Measurements from ENCODE around the gene MAMDC4. TPM values are rescaled to one million over a fixed set of nuclear protein-coding genes. Genes with fewer than 3 reads are reported as not detected.
A peak's percentile ranks its signal among the peaks of the same experiment; 100 is the strongest.
"Not testable (repeated sequence)": the region's sequence is repeated elsewhere in the genome, so short reads cannot be mapped to it uniquely, and the experiment has no call there.

MAMDC4 gene
- total RNA-seq, 2 donors from 2014 or later, result 6.8 to 15.4 TPM

DNA sequence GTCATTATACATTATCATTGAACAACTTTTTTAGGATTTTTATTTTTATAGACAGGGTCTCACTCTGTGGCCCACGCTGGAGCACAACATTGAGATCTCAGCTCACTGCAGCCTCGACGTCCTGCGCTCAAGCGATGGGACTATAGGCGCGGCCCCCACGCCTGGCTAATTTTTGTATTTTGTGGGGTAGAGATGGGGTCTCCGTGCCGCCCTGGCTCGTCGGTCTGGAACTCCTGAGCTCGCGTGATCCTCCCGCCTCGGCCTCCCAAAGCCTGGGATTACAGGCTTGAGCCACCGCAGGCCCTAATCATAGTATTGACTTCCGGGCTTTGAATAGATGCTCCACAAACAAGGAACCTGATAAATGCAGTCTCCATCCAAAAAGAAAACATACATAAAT lies 15.3 kb downstream of the MAMDC4 start:
- peaks cover 35% of the 10 kb centered on the region for H3K36me3 Mint-ChIP-seq (ENCODE audit: low read depth)
- Histone ChIP-seq H3K9me3 (ENCODE audit: control insufficient read depth, low read length) (peaks cover 36% of the 10 kb centered on the region), H3K4me1 (ENCODE audit: control insufficient read depth, insufficient read depth, low read length) (no peaks in the 10 kb centered on the region), H3K36me3 (ENCODE audit: control insufficient read depth, insufficient read depth, low read length) (peaks cover 20% of the 10 kb centered on the region), H3K27me3 (ENCODE audit: control insufficient read depth, insufficient read depth, low read length, poor library complexity, severe bottlenecking) (no peaks in the 10 kb centered on the region), H3K4me3 (ENCODE audit: low read length) (peak overlapping the region; percentile 56), H3K27ac (ENCODE audit: low read depth, low read length) (no peak overlapping the region), H3K9ac (ENCODE audit: extremely low read depth, low read length, poor library complexity, severe bottlenecking) (no peak overlapping the region)
- peaks cover 53% of the 10 kb centered on the region for H3K9me3 Mint-ChIP-seq
- TF ChIP-seq, protein P1, sequence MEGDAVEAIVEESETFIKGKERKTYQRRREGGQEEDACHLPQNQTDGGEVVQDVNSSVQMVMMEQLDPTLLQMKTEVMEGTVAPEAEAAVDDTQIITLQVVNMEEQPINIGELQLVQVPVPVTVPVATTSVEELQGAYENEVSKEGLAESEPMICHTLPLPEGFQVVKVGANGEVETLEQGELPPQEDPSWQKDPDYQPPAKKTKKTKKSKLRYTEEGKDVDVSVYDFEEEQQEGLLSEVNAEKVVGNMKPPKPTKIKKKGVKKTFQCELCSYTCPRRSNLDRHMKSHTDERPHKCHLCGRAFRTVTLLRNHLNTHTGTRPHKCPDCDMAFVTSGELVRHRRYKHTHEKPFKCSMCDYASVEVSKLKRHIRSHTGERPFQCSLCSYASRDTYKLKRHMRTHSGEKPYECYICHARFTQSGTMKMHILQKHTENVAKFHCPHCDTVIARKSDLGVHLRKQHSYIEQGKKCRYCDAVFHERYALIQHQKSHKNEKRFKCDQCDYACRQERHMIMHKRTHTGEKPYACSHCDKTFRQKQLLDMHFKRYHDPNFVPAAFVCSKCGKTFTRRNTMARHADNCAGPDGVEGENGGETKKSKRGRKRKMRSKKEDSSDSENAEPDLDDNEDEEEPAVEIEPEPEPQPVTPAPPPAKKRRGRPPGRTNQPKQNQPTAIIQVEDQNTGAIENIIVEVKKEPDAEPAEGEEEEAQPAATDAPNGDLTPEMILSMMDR (conservative IDR thresholded peaks at IDR 0.05), result no peak
- DNase-seq, result no peak
- no peaks in the 10 kb centered on the region for H3K27me3 Mint-ChIP-seq (ENCODE audit: insufficient read depth)
- H3K4me1 Mint-ChIP-seq, result peaks cover 3% of the 10 kb centered on the region
- H3K27ac Mint-ChIP-seq, result no peak overlapping the region
- H3K4me3 Mint-ChIP-seq, result peak overlapping the region; percentile 70
- 96 to 98% methylated on average over 5 to 18 of the region's 18 CpGs for WGBS, 2 experiments (ENCODE audit: insufficient coverage in 1 of 2, insufficient read length in 1 of 2)

DNA sequence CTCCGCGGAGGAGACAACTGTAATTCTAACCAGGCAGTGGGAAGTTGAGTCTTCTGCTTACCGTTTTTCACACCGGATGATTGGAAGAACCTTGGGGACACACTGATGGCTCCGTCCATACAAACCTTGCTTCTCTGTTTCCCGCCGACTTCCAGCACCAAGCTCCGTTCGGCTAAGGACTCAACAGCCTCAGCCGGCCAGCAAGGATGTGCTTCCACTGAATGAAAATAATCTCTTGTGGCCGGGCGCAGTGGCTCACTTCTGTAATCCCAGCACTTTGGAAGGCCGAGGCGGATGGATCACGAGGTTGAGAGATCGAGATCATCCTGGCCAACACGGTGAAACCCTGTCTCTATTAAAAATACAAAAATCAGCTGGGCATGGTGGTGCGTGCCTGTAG lies 15.8 kb downstream of the MAMDC4 start:
- Histone ChIP-seq H3K27me3 (ENCODE audit: control insufficient read depth, insufficient read depth, low read length, poor library complexity, severe bottlenecking) (no peaks in the 10 kb centered on the region), H3K27ac (ENCODE audit: low read depth, low read length) (no peak overlapping the region), H3K4me1 (ENCODE audit: control insufficient read depth, insufficient read depth, low read length) (no peaks in the 10 kb centered on the region), H3K4me3 (ENCODE audit: low read length) (no peak overlapping the region), H3K9ac (ENCODE audit: extremely low read depth, low read length, poor library complexity, severe bottlenecking) (no peak overlapping the region), H3K9me3 (ENCODE audit: control insufficient read depth, low read length) (peaks cover 40% of the 10 kb centered on the region), H3K36me3 (ENCODE audit: control insufficient read depth, insufficient read depth, low read length) (peaks cover 15% of the 10 kb centered on the region)
- Mint-ChIP-seq H3K4me3 (peak overlapping the region; percentile 70), H3K9me3 (peaks cover 57% of the 10 kb centered on the region), H3K4me1 (peaks cover 3% of the 10 kb centered on the region), H3K27ac (no peak overlapping the region), H3K27me3 (ENCODE audit: insufficient read depth) (no peaks in the 10 kb centered on the region), H3K36me3 (ENCODE audit: low read depth) (peaks cover 33% of the 10 kb centered on the region)
- DNase-seq, result no peak
- TF ChIP-seq, protein P1 (conservative IDR thresholded peaks at IDR 0.05), result no peak
- WGBS, 2 experiments (ENCODE audit: insufficient coverage in 1 of 2, insufficient read length in 1 of 2), result 95 to 96% methylated on average over 18 of the region's 18 CpGs

- no peak overlapping the region for H3K27ac ChIP-seq (ENCODE audit: low read depth, low read length)
- no peak overlapping the region for H3K4me3 ChIP-seq (ENCODE audit: low read length)
- H3K4me3 Mint-ChIP-seq, result peak overlapping the region; percentile 19
- H3K9me3 ChIP-seq (ENCODE audit: control insufficient read depth, low read length), result peaks cover 43% of the 10 kb centered on the region
- TF ChIP-seq, protein P1 (conservative IDR thresholded peaks at IDR 0.05), result no peak
- peaks cover 27% of the 10 kb centered on the region for H3K36me3 Mint-ChIP-seq (ENCODE audit: low read depth)
- no peak for DNase-seq
- peaks cover 8% of the 10 kb centered on the region for H3K36me3 ChIP-seq (ENCODE audit: control insufficient read depth, insufficient read depth, low read length)
- peaks cover 63% of the 10 kb centered on the region for H3K9me3 Mint-ChIP-seq
- H3K27me3 Mint-ChIP-seq (ENCODE audit: insufficient read depth), result no peaks in the 10 kb centered on the region
- H3K9ac ChIP-seq (ENCODE audit: extremely low read depth, low read length, poor library complexity, severe bottlenecking), result no peak overlapping the region
- H3K27ac Mint-ChIP-seq, result no peak overlapping the region
- H3K4me1 ChIP-seq (ENCODE audit: control insufficient read depth, insufficient read depth, low read length), result no peaks in the 10 kb centered on the region
- 93 to 96% methylated on average over 10 to 11 of the region's 11 CpGs for WGBS, 2 experiments (ENCODE audit: insufficient coverage in 1 of 2, insufficient read length in 1 of 2)
- no peaks in the 10 kb centered on the region for H3K27me3 ChIP-seq (ENCODE audit: control insufficient read depth, insufficient read depth, low read length, poor library complexity, severe bottlenecking)
- H3K4me1 Mint-ChIP-seq, result peaks cover 3% of the 10 kb centered on the region
These were observed 16.5 kb downstream of the MAMDC4 start for GRCh38 chr9:136868644-136869043.

DNA sequence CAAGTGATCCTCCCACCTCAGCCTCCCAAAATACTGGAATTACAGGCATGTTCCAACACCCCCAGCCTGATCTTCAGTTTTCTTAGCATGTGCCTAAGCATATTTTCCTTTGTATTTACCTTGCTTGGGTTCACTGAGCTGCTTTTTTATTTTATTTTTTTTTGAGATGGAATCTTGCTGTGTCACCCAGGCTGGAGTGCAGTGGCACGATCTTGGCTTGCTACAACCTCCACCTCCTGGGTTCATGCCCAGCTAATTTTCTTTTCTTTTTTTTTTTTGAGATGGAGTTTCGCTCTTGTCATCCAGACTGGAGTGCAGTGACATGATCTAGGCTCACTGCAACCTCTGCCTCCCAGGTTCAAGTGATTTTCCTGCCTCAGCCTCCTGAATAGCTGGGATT lies 17.5 kb downstream of the MAMDC4 start:
- H3K4me3 Mint-ChIP-seq; H3K4me1 ChIP-seq (ENCODE audit: control insufficient read depth, insufficient read depth, low read length); H3K27ac ChIP-seq (ENCODE audit: low read depth, low read length); H3K4me1 Mint-ChIP-seq; H3K9ac ChIP-seq (ENCODE audit: extremely low read depth, low read length, poor library complexity, severe bottlenecking); H3K4me3 ChIP-seq (ENCODE audit: low read length); DNase-seq; H3K36me3 ChIP-seq (ENCODE audit: control insufficient read depth, insufficient read depth, low read length); H3K27me3 Mint-ChIP-seq (ENCODE audit: insufficient read depth); H3K27me3 ChIP-seq (ENCODE audit: control insufficient read depth, insufficient read depth, low read length, poor library complexity, severe bottlenecking); H3K27ac Mint-ChIP-seq: not testable (repeated sequence)
- Mint-ChIP-seq H3K9me3 (peaks cover 67% of the 10 kb centered on the region), H3K36me3 (ENCODE audit: low read depth) (peaks cover 19% of the 10 kb centered on the region)
- 90 to 92% methylated on average over 1 to 2 of the region's 2 CpGs for WGBS, 2 experiments (ENCODE audit: insufficient coverage in 1 of 2, insufficient read length in 1 of 2)
- H3K9me3 ChIP-seq (ENCODE audit: control insufficient read depth, low read length), result peaks cover 43% of the 10 kb centered on the region

All from endodermal cell (in vitro differentiated cells).